ENCODE results near the gene VPS18. TPM values are rescaled to one million over a fixed set of nuclear protein-coding genes. Genes with fewer than 3 reads are reported as not detected.

VPS18 gene
- total and polyA plus RNA-seq, 5 experiments from 2014 or later, result 11.1 to 20.7 (median 19.2) TPM

DNA sequence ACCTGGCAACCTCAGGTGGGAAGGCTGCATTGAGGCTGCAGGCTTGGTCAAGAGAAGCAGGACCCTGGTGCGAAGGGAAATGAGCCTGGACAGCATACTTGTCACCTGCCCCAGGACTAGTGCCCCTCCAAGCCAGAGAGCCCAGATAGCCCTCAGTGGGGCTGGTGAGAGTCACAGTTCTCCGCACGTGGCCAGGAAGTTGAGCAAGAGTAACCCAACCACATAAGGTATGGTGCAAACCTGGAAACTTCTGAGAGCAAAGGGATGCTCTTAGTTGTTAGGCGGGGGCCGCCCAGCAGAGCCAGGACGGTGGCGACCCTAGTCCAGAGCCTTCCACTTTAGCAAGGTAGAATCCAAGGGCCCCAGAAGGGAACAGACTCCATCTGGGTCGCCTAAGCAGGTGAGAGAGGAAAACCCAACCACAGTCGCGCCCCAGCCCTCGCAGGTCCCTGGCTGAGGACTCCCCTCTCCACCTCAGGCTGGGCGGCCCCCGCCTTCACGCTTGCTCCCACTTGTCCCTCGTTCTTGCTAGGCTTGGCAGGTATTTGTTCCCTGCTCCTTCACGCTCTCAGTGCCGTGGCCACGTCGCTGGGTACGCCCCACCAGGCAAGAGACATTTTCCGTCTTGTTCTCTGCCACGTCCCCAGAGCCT, 1.1 kb upstream of the VPS18 start:
- peaks cover 18 to 41% (median 37%) of the 10 kb centered on the region in 4 donors for H3K4me1 Mint-ChIP-seq
- ATAC-seq, result no peak
- H3K36me3 Mint-ChIP-seq, result peaks cover 0 to 25% (median 0%) of the 10 kb centered on the region in 3 donors
- POLR2A ChIA-PET, result interaction anchor here (1.5 to 6.0 kb wide), 2 partner anchors 15 to 35 kb away, joined by 13 to 49 read pairs; no protein-coding TSS in a partner anchor
- DNase-seq, result peak in 1 of 10 donors; percentile 62
- peak overlapping the region in 9 of 10 donors; percentile 28 to 98 (median 97) for H3K27ac Mint-ChIP-seq
- peak overlapping the region; percentile 8 to 100 (median 82) for H3K4me3 Mint-ChIP-seq
- H3K9me3 Mint-ChIP-seq, result no peaks in the 10 kb centered on the region
- H3K27me3 Mint-ChIP-seq, result no peaks in the 10 kb centered on the region

DNA sequence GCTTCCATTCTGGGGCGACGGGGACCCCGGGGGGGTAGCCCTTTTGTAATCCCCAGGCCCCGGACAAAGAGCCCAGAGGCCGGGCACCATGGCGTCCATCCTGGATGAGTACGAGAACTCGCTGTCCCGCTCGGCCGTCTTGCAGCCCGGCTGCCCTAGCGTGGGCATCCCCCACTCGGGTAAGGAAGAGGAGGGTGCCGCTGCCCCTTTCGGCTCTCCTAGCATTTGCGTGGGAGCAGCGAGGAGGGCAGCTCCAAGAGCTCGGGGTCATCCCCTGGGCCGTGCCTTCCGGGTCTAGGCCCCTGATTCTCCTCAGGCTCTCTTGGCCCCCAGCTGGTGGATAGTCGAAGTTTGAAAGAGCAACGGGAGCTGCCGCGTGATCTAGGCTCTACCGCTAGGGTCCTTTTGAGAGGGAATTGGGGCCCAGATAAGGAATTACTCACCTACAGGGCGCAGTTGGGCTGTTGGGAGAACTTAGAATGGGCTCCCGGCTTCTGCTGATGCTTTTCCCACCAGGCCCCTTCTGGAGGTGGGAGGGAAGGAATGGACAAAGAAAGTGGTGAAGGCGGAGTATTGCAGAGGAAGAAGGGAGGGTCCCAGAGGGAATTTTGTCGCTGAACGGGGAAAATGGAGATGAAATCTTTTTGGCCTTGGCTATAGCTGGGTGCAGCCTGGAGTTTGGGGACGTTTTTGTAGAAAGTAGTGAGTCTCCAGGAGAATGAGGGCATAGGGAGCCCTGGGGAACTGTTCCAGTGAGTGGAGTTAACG, 615 bp downstream of the VPS18 start:
- peak overlapping the region; percentile 84 to 98 (median 97) for H3K27ac Mint-ChIP-seq

DNA sequence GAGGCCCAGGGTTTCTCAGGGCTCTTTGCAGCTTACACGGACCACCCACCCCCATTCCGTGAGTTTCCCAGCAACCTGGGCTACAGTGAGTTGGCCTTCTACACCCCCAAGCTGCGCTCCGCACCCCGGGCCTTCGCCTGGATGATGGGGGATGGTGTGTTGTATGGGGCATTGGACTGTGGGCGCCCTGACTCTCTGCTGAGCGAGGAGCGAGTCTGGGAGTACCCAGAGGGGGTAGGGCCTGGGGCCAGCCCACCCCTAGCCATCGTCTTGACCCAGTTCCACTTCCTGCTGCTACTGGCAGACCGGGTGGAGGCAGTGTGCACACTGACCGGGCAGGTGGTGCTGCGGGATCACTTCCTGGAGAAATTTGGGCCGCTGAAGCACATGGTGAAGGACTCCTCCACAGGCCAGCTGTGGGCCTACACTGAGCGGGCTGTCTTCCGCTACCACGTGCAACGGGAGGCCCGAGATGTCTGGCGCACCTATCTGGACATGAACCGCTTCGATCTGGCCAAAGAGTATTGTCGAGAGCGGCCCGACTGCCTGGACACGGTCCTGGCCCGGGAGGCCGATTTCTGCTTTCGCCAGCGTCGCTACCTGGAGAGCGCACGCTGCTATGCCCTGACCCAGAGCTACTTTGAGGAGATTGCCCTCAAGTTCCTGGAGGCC, 5.4 kb downstream of the VPS18 start:
- peaks cover 12 to 56% (median 44%) of the 10 kb centered on the region in 4 donors for H3K4me1 Mint-ChIP-seq
- no peak for ATAC-seq
- no peak overlapping the region for H3K4me3 Mint-ChIP-seq
- H3K27me3 Mint-ChIP-seq, result no peaks in the 10 kb centered on the region
- peak overlapping the region in 1 of 10 donors; percentile 66 for H3K27ac Mint-ChIP-seq
- POLR2A ChIA-PET, result interaction anchor here (1.7 kb wide), 1 partner anchor 41 kb away, joined by 5 read pairs; no protein-coding TSS in a partner anchor
- peaks cover 0 to 83% (median 12%) of the 10 kb centered on the region in 3 donors for H3K36me3 Mint-ChIP-seq
- DNase-seq, result peak in 1 of 10 donors; percentile 60
- no peaks in the 10 kb centered on the region for H3K9me3 Mint-ChIP-seq

More for the DNA sequence above, 615 bp downstream of the VPS18 start:
- Mint-ChIP-seq H3K36me3 (peaks cover 0 to 42% (median 4%) of the 10 kb centered on the region in 3 donors), H3K27me3 (no peaks in the 10 kb centered on the region), H3K9me3 (no peaks in the 10 kb centered on the region), H3K4me3 (peak overlapping the region; percentile 95 to 100 (median 99)), H3K4me1 (peaks cover 18 to 44% (median 39%) of the 10 kb centered on the region in 4 donors)
- peak; percentile 59 to 65 for ATAC-seq
- POLR2A ChIA-PET, result interaction anchor here (1.0 to 6.0 kb wide), 14 partner anchors 9 to 587 kb away, joined by 3 to 49 read pairs (median 5); partner anchors contain the start of genes C15orf62, CHP1, INO80 and PLCB2
- DNase-seq, result peak; percentile 28 to 75 (median 52)

DNA sequence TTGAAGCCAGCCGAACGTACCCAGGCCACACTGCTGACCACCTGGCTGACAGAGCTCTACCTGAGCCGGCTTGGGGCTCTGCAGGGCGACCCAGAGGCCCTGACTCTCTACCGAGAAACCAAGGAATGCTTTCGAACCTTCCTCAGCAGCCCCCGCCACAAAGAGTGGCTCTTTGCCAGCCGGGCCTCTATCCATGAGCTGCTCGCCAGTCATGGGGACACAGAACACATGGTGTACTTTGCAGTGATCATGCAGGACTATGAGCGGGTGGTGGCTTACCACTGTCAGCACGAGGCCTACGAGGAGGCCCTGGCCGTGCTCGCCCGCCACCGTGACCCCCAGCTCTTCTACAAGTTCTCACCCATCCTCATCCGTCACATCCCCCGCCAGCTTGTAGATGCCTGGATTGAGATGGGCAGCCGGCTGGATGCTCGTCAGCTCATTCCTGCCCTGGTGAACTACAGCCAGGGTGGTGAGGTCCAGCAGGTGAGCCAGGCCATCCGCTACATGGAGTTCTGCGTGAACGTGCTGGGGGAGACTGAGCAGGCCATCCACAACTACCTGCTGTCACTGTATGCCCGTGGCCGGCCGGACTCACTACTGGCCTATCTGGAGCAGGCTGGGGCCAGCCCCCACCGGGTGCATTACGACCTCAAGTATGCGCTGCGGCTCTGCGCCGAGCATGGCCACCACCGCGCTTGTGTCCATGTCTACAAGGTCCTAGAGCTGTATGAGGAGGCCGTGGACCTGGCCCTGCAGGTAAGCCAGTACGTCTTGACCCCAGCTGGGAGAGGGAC, 6.2 kb downstream of the VPS18 start:
- H3K9me3 Mint-ChIP-seq, result no peaks in the 10 kb centered on the region
- no peaks in the 10 kb centered on the region for H3K27me3 Mint-ChIP-seq
- ATAC-seq (no peak), DNase-seq (peak in 1 of 10 donors; percentile 34)
- POLR2A ChIA-PET, result no interaction called here
- H3K4me3 Mint-ChIP-seq, result no peak overlapping the region
- peaks cover 0 to 81% (median 12%) of the 10 kb centered on the region in 3 donors for H3K36me3 Mint-ChIP-seq
- peaks cover 6 to 52% (median 39%) of the 10 kb centered on the region in 4 donors for H3K4me1 Mint-ChIP-seq
- peak overlapping the region in 3 of 10 donors; percentile 11 to 47 (median 40) for H3K27ac Mint-ChIP-seq

DNA sequence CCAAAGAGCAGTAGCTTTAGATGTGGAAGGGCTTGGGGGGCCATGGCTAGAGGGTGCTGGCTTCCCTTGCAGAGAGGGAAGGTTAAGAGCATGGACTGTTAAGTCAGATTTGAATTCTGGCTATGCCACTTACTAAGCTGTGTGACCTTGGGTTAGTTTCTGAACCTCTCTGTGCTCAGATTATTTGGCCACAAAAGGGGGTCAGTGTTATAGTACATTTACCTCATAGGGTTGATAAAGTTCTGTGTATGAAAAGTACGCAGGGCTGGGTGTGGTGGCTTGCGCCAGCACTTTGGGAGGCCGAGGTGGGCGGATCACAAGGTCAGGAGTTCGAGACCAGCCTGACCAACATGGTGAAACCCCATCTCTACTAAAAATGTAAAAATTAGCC, 6.8 kb downstream of the VPS18 start:
- no peaks in the 10 kb centered on the region for H3K27me3 Mint-ChIP-seq
- POLR2A ChIA-PET, result no interaction called here
- H3K4me3 Mint-ChIP-seq, result no peak overlapping the region
- H3K36me3 Mint-ChIP-seq, result peaks cover 0 to 78% (median 12%) of the 10 kb centered on the region in 3 donors
- DNase-seq, result no peak
- H3K4me1 Mint-ChIP-seq, result peaks cover 6 to 51% (median 36%) of the 10 kb centered on the region in 4 donors
- ATAC-seq, result no peak
- no peaks in the 10 kb centered on the region for H3K9me3 Mint-ChIP-seq
- peak overlapping the region in 3 of 10 donors; percentile 11 to 47 (median 40) for H3K27ac Mint-ChIP-seq

DNA sequence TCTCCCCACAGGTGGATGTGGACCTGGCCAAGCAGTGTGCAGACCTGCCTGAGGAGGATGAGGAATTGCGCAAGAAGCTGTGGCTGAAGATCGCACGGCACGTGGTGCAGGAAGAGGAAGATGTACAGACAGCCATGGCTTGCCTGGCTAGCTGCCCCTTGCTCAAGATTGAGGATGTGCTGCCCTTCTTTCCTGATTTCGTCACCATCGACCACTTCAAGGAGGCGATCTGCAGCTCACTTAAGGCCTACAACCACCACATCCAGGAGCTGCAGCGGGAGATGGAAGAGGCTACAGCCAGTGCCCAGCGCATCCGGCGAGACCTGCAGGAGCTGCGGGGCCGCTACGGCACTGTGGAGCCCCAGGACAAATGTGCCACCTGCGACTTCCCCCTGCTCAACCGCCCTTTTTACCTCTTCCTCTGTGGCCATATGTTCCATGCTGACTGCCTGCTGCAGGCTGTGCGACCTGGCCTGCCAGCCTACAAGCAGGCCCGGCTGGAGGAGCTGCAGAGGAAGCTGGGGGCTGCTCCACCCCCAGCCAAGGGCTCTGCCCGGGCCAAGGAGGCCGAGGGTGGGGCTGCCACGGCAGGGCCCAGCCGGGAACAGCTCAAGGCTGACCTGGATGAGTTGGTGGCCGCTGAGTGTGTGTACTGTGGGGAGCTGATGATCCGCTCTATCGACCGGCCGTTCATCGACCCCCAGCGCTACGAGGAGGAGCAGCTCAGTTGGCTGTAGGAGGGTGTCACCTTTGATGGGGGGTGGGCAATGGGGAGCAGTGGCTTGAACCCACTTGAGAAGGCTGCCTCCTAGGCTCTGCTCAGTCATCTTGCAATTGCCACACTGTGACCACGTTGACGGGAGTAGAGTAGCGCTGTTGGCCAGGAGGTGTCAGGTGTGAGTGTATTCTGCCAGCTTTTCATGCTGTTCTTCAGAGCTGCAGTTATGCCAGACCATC, 8.6 kb downstream of the VPS18 start:
- Mint-ChIP-seq H3K36me3 (peaks cover 0 to 60% (median 12%) of the 10 kb centered on the region in 3 donors), H3K4me1 (peaks cover 12 to 54% (median 41%) of the 10 kb centered on the region in 4 donors), H3K27ac (peak overlapping the region in 7 of 10 donors; percentile 24 to 85 (median 75)), H3K27me3 (no peaks in the 10 kb centered on the region), H3K4me3 (no peak overlapping the region), H3K9me3 (no peaks in the 10 kb centered on the region)
- peak in 1 of 10 donors; percentile 61 for DNase-seq
- ATAC-seq, result no peak
- POLR2A ChIA-PET, result interaction anchor here (0.6 to 3.2 kb wide), 6 partner anchors 8 to 429 kb away, joined by 3 to 12 read pairs (median 3); partner anchors contain the start of genes NUSAP1, OIP5 and VPS18

DNA sequence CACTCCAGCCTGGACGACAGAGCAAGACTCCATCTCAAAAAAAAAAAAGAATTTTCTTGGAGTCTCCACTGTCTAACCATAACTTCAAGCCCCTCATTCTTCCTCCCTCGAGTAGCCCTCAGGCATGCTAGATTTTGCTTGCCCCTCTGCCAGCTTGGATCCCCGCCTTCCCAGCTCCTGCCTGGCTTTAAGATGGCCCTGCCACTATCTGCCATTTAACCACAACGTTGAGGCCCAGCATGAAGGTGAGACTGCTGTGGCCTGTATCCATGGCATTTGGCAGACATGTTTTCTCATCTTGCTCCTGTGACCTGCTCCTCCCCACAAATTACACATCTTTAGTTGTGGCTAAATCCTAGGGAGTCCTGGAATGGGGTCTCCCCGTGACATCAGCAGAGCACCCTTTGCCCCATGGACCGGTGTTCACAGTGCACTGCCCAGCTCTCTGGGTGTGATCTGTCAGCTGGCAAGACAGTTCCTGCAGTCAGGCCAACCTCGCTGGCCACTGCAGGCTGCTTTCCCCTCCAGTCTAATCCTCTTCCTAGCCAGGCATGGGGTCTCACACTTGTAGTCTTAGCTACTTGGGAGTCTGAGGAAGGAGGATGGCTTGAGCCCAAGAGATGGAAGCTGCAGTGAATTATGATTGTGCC, 10.4 kb downstream of the VPS18 start:
- DNase-seq (peak in 1 of 10 donors; percentile 58), ATAC-seq (no peak)
- Mint-ChIP-seq H3K36me3 (peaks cover 0 to 43% (median 10%) of the 10 kb centered on the region in 3 donors), H3K4me3 (peak overlapping the region in 3 of 10 donors; percentile 2 to 22 (median 7)), H3K27me3 (no peaks in the 10 kb centered on the region), H3K9me3 (no peaks in the 10 kb centered on the region), H3K27ac (peak overlapping the region in 2 of 10 donors; percentile 53 to 80), H3K4me1 (peaks cover 14 to 57% (median 44%) of the 10 kb centered on the region in 4 donors)
- POLR2A ChIA-PET, result interaction anchor here (0.7 to 3.2 kb wide), 9 partner anchors 10 to 428 kb away, joined by 3 to 12 read pairs (median 3); partner anchors contain the start of genes CHAC1, NUSAP1, OIP5 and VPS18

DNA sequence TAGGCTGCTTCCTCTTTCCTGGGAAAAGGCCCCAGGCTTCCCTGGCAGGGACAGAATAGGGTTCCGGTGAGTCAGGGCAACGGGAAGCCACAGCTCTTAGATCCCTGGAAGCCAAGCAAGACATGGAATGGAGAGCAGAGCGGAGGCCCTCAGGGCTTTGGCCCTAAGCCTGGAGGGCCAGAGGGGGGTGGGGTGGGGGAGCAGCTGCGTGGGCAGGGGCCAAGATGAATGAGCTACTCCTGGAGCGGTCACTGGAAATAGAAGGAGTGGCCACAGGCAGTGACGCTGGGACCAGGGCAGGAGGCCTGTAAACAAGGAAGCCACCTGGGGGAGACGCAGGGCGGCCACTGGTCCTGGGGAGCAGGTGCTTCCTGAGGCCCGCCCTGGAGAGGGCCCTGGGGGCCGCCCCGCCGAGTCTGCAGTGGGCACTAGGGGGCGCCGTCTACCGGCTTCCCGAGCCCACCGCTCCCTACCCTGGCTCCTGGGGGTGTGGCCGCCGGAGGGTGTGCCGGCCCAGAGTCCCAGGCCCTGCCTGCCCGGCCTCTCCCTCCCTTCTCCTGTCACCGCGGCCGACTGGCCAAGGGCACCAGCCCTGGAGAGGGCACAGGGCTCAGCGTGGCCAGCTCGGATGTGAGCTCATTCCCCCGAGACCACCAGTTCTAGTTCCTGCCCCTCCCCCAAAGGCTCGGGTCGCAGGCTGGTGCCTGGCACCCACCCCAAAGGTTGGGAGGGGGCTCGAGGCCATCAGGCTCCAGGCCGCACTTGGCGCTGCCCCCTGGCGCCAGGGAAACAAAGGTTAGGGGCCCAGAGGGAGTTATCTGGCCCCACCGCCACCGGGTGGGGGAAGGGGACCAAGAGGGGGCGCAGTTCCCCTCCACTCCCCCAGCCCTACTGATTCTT, 12.1 kb downstream of the VPS18 start:
- H3K9me3 Mint-ChIP-seq, result no peaks in the 10 kb centered on the region
- H3K27me3 Mint-ChIP-seq, result no peaks in the 10 kb centered on the region

DNA sequence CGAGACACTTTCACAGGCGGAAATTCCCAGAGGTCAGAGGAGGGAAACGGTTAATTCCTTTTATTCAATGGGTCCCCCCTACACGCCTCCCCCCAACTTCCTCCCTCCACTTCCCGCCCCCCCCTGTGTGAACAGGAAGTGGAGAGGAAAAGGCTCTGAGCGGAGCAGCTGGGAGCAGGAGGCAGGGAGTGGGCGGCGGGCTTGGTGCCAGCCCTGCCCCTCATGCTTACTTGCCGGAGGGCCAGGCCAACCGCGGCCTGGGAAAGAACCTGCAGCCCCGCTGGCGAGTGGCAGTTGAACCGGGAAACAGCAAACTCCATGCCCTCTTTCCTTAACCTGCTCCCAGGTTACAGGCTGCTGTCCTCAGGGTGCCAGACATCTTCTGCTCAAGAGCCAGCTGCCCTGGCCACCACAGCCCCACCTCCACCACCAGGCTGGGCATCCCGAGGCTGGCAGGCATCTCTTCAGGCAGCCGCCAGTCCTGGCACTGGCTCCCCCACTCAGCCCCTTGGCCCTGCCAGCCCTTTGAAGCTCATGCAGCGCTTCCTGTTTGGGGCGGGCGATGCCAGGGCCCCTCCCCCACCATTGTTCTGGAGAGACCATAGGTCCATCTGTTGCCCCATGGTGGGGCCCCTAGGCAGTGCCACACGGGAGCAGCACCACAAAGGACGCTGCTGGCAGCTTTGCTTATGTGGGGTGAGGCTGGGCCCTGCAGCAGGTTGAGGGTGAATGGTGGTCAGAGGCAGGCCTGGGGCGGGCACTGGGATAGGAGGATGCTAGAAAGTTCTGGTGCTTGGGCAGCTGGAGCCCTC, 12.9 kb downstream of the VPS18 start:
- ATAC-seq, result peak; percentile 60 to 76
- peak overlapping the region; percentile 79 to 93 (median 86) for H3K4me3 Mint-ChIP-seq
- no peaks in the 10 kb centered on the region for H3K9me3 Mint-ChIP-seq
- peaks cover 0 to 19% (median 7%) of the 10 kb centered on the region in 3 donors for H3K36me3 Mint-ChIP-seq
- H3K4me1 Mint-ChIP-seq, result peaks cover 12 to 48% (median 43%) of the 10 kb centered on the region in 4 donors
- POLR2A ChIA-PET, result interaction anchor here (1.0 to 2.3 kb wide), 13 partner anchors 9 to 49 kb away, joined by 3 to 23 read pairs (median 7); partner anchors contain the start of genes CHAC1, DLL4 and VPS18
- H3K27ac Mint-ChIP-seq, result peak overlapping the region; percentile 87 to 95 (median 92)
- H3K27me3 Mint-ChIP-seq, result no peaks in the 10 kb centered on the region
- DNase-seq, result peak; percentile 53 to 88 (median 72)

More for the DNA sequence above, 12.1 kb downstream of the VPS18 start:
- POLR2A ChIA-PET, result interaction anchor here (0.6 to 2.3 kb wide), 14 partner anchors 8 to 384 kb away, joined by 3 to 23 read pairs (median 6); partner anchors contain the start of genes CHAC1, INO80 and VPS18
- H3K36me3 Mint-ChIP-seq, result peaks cover 0 to 26% (median 7%) of the 10 kb centered on the region in 3 donors
- peak overlapping the region; percentile 79 to 93 (median 86) for H3K4me3 Mint-ChIP-seq
- ATAC-seq, result peak; percentile 66 to 75
- H3K4me1 Mint-ChIP-seq, result peaks cover 12 to 46% (median 43%) of the 10 kb centered on the region in 4 donors
- DNase-seq, result peak; percentile 65 to 84 (median 77)
- peak overlapping the region; percentile 13 to 95 (median 91) for H3K27ac Mint-ChIP-seq
